Measurements from ENCODE around the gene TIMM17A.
"Not testable (repeated sequence)": the region's sequence is repeated elsewhere in the genome, so short reads cannot be mapped to it uniquely, and the experiment has no call there.

TIMM17A gene

GRCh38 chr1:201940316-201940715 is 15.0 kb upstream of the TIMM17A start:
- DNase-seq (ENCODE audit: low read depth) = not testable (repeated sequence)

DNA sequence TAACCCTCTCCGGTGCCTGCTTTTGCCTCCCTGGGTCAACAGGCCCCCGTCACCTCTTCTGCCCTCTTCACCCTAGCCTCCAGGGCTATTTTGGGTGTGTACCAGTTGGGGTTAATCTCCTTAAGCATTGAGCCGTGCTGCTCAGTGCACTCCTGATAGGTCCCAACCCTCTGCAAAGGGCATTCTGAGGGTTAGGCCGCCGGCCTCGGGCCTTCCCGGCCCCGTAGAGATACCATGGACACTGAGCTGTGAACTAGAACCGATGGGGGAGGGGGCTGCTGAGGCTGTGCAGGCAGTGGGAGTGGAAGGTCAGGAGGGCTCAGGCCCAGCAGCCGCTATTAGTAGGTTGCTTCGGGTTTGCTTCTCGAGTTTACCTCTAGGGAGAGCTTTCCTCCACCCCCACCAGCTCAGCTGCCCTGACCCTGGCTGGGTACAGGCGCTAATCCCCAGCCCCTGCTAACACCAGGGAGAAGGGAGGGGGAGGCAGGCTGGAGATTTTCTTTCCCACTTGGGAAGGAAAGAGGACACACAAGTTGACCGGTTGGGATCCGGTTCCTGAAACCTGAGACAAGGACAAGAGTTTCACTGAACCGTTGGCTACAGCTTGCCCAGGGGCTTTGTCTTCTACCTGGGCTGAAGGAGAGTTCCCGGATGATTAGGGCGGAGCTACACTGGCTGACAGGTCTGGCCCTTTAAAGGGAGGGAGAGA is 13.7 kb upstream of the TIMM17A start:
- DNase-seq (ENCODE audit: low read depth) = no peak

DNA sequence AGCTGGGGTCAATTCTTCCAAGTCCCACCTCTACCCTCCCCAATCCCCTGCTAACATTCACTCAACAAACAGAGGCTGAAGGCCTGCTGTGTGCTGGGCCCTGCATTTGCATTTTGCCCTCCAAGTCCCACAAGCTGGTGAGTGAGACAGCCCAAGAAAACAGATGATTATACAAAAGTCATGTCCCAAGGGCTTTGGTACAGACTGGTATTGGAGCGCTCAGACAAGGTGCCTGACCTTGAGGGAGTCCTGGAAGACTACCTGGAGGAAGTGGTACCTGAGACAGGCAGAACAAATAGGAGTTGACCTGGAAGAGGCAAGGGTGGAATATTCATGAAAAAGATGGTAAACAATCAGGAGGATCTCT is 13.2 kb upstream of the TIMM17A start:
- DNase-seq (ENCODE audit: low read depth) = no peak

- no peak for DNase-seq (ENCODE audit: low read depth)
Measured at GRCh38 chr1:201944002-201944401, 11.3 kb upstream of the TIMM17A start.

DNA sequence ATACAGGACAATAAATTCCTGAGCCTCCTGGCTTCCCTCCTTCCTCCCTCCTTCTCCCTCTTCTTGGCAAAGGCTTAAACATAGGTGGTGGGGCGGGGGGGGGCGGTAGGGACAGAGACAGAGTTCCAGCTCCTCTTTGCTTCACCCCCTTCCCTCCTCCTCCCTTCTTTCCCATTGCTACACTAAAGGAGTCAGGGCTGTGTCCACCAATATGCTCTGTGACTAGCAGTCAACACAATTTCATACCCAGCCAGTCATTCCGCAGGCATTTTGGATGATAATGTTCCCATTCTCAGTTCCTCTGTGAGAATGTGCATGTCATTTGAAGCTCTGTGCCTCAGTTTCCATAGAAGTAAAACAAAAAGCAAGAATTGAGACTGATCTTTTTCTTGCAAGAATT is 10.7 kb upstream of the TIMM17A start:
- DNase-seq (ENCODE audit: low read depth) = no peak

- peak; percentile 23 for DNase-seq (ENCODE audit: low read depth)
Measured at GRCh38 chr1:201945157-201945556, 10.1 kb upstream of the TIMM17A start.

- no peak for DNase-seq (ENCODE audit: low read depth)
Measured at GRCh38 chr1:201945863-201946223, 9.5 kb upstream of the TIMM17A start.

GRCh38 chr1:201946224-201946908 is 8.9 kb upstream of the TIMM17A start, which contains the start of gene LMOD1:
LMOD1 (minus strand) TSS chr1:201946548; CDS start chr1:201946340, 208 bp downstream.
- DNase-seq (ENCODE audit: low read depth) = peak; percentile 87

DNA sequence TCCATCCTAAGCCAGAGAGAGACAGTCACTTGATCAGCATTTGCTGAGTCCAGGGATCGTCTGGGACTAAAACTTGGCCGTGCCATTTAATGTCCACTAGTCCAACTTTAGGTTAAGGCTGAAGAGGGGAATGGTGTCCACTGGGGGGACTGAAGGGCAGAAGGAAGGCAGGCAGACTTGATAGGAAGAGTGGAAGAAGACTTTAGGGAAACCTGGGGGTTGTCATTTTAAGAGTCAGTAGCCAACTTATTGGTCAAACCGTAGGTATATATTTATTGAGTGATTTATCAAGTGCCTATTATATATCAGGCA is 7.7 kb upstream of the TIMM17A start:
- DNase-seq (ENCODE audit: low read depth) = peak; percentile 43

DNA sequence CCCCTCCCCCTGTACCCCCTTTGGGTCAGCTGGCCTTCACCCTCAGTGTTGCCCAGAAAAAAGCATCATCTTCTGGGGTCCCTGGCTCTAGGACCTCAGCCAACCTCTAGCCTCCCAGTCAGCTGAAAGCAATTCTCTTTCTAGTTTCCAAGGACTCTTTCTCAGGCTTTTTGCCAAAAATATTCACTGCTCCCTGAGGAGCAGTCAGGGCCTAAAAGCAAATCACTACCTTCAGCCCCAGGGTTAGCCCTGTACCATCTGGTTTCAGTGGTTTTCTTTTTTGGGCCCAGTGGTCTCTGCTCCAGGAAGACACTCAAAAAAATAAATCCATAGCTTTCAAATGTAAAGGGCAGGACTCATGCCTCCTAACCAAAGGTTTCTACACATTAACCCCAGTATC is 5.8 kb upstream of the TIMM17A start:
- no peak for DNase-seq (ENCODE audit: low read depth)

GRCh38 chr1:201954263-201955008 is 867 bp upstream of the TIMM17A start:
- DNase-seq (ENCODE audit: low read depth) = peak; percentile 18

DNA sequence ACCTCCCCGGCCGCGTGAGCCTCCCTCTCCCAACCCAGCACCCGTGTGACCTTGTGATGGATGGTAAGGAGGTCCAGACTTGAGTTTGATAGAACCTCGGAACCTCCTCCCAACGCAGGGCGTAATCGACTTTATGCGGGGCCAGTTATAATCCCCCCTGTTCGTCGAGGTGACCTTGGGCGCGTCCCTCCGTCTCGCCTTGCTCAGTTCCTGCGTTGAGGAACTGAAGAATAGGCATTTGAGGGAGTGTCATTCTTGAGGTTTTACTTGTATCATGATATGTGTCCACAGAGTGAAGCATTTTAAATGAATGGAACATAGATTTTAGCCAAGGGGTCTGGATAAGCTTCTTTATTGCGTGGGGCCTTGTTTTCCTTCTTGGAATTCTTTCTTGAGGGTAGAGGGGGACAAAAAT is 433 bp downstream of the TIMM17A start:
- DNase-seq (ENCODE audit: low read depth) = no peak

- DNase-seq (ENCODE audit: low read depth) = no peak
Measured at GRCh38 chr1:201958348-201958747, 3.0 kb downstream of the TIMM17A start.

GRCh38 chr1:201962382-201962781 is 7.1 kb downstream of the TIMM17A start:
- DNase-seq (ENCODE audit: low read depth) = not testable (repeated sequence)

- peak; percentile 44 for DNase-seq (ENCODE audit: low read depth)
Measured at GRCh38 chr1:201964261-201964660, 9.0 kb downstream of the TIMM17A start.

GRCh38 chr1:201966171-201966570 is 10.9 kb downstream of the TIMM17A start:
- no peak for DNase-seq (ENCODE audit: low read depth)

DNA sequence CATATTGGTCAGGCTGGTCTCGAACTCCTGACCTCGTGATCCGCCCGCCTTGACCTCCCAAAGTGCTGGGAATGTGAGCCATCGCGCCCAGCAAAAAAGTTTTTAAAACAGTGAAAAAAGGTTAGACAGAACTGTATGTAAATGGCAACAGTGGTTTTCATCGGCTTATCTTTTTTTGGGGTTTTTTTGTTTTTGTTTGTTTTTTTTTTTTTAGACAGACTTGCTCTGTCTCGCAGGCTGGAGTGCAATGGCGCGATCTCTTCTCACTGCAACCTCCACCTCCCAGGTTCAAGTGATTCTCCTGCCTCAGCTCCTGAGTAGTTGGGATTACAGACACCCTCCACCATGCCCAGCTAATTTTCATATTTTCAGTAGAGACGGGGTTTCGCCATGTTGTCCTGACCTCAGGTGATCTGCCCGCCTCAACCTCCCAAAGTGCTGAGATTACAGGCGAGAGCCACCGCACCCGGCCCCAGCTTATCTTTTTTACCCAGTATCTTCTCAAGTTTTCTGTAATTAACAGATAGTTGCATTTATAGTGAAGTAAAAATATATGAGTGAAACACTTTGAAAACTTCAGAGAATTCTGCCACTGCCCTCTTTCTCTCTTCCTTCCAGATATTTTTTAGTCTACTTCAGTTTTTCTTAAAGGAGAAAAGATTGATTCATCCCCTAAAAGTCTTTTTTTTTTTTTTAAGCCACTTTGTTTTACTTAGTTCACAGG is 13.1 kb downstream of the TIMM17A start:
- no peak for DNase-seq (ENCODE audit: low read depth)

DNA sequence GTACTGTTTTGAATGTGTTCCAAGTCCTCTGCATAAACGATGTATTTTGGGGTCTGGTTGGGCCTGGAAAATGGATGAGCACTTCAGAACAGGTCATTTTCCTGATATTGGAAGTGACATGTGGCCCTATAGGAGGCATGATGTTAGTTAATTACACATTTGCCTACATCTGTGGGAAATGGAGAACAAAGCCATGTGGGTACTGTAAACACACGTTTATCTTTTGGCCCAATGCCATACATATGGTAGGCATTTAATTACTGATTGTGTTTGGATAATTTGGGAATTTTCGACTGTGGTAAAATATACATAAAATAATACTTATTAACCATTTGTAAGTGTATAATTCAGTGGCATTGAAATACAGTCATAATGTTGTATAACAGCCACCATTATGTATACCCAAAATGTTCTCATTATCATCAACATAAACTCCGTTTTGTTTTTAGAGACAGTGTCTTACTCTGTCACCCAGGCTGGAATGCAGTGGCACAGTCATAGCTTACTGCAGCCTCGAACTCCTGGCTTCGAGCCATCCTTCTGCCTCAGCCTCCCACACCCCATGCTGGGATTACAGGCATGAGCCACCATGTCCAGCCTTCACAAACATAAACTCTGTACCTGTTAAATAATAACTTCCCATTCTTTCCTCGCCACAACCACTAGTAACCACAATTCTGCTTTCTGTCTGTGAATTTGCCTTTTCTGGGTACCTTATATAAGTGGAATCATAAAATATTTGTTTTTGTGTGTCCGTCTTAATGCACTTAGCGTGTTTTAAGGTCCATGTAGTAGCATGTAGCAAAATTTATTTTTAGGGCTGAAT is 15.2 kb downstream of the TIMM17A start:
- DNase-seq (ENCODE audit: low read depth) = peak; percentile 56

DNA sequence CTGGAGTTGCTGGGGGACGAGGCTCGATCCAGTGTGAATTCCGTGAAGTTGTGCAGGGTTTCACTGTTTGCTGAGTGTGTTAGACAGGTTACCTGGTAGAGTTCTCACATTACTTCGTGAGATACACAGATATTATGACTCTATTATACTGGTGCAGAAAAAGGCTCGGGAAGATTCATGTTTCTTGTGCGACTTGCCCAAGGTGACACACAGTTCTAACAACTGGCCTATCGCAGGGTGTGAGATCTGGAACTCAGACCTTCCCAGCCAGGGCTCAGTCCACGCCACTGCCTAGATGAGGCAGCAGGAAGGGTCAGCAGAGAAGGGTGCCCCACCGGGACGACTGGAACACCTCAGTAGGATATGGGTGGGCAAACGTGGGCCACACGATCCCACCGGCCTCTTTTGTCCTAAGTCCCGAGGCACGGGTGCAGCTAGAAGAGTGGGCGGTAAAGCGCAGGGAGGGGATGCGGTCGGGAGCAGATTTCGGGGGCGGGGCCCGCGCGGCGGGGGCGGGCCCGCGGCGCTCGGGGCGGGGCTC is 26.8 kb downstream of the TIMM17A start:
- no peak for DNase-seq (ENCODE audit: low read depth)

- DNase-seq (ENCODE audit: low read depth) = peak; percentile 91
Measured at GRCh38 chr1:201982623-201983379, 27.5 kb downstream of the TIMM17A start, which contains the start of gene RNPEP. RNPEP (plus strand) TSS chr1:201982648; CDS start chr1:201982667, 19 bp downstream.
